ENCODE data around the gene BFSP2. TPM values are rescaled to one million over a fixed set of nuclear protein-coding genes. Genes with fewer than 3 reads are reported as not detected.

BFSP2 gene
- total RNA-seq, result 0.96 TPM in 1 of 2 replicates, not detected in the other

- H3K4me3 ChIP-seq (ENCODE audit: low read depth, low read length), result no peak within 1 kb of the TSS
- TF ChIP-seq CTCF (IDR thresholded peaks at IDR 0.05; ENCODE audit: insufficient read depth, low read length, poor library complexity, severe bottlenecking), result no peak
- no peaks in the 10 kb centered on the region for H3K27me3 ChIP-seq (ENCODE audit: control insufficient read depth, insufficient read depth, low read length)
- no peak for DNase-seq (ENCODE audit: low read depth)
- H3K36me3 ChIP-seq (ENCODE audit: control insufficient read depth, insufficient read depth, low read length), result no peaks in the 10 kb centered on the region
These were observed at the start of gene BFSP2 for GRCh38 chr3:133400006-133400515. Gene BFSP2, plus strand, starts transcription at chr3:133400056. Its CDS starts 28 bp downstream, at chr3:133400084.

GRCh38 chr3:133354721-133355120 is 45.1 kb upstream of the BFSP2 start:
- H3K36me3 ChIP-seq (ENCODE audit: control insufficient read depth, insufficient read depth, low read length), result no peaks in the 10 kb centered on the region
- H3K27me3 ChIP-seq (ENCODE audit: control insufficient read depth, insufficient read depth, low read length), result no peaks in the 10 kb centered on the region
- H3K4me3 ChIP-seq (ENCODE audit: low read depth, low read length), result no peak overlapping the region
- TF ChIP-seq CTCF (IDR thresholded peaks at IDR 0.05; ENCODE audit: insufficient read depth, low read length, poor library complexity, severe bottlenecking), result no peak
- DNase-seq (ENCODE audit: low read depth), result no peak

GRCh38 chr3:133360476-133360875 is 39.4 kb upstream of the BFSP2 start:
- no peak for TF ChIP-seq CTCF (IDR thresholded peaks at IDR 0.05; ENCODE audit: insufficient read depth, low read length, poor library complexity, severe bottlenecking)
- DNase-seq (ENCODE audit: low read depth), result no peak
- no peak overlapping the region for H3K4me3 ChIP-seq (ENCODE audit: low read depth, low read length)

GRCh38 chr3:133361011-133361410 is 38.8 kb upstream of the BFSP2 start:
- no peak for TF ChIP-seq CTCF (IDR thresholded peaks at IDR 0.05; ENCODE audit: insufficient read depth, low read length, poor library complexity, severe bottlenecking)
- H3K36me3 ChIP-seq (ENCODE audit: control insufficient read depth, insufficient read depth, low read length), result no peaks in the 10 kb centered on the region
- no peak overlapping the region for H3K4me3 ChIP-seq (ENCODE audit: low read depth, low read length)
- DNase-seq (ENCODE audit: low read depth), result no peak
- H3K27me3 ChIP-seq (ENCODE audit: control insufficient read depth, insufficient read depth, low read length), result peaks cover 2% of the 10 kb centered on the region

More at GRCh38 chr3:133360476-133360875, 39.4 kb upstream of the BFSP2 start:
- H3K27me3 ChIP-seq (ENCODE audit: control insufficient read depth, insufficient read depth, low read length), result peaks cover 2% of the 10 kb centered on the region
- H3K36me3 ChIP-seq (ENCODE audit: control insufficient read depth, insufficient read depth, low read length), result no peaks in the 10 kb centered on the region

GRCh38 chr3:133361435-133361834 is 38.4 kb upstream of the BFSP2 start:
- no peak for DNase-seq (ENCODE audit: low read depth)
- H3K4me3 ChIP-seq (ENCODE audit: low read depth, low read length), result no peak overlapping the region
- H3K27me3 ChIP-seq (ENCODE audit: control insufficient read depth, insufficient read depth, low read length), result peaks cover 2% of the 10 kb centered on the region
- no peak for TF ChIP-seq CTCF (IDR thresholded peaks at IDR 0.05; ENCODE audit: insufficient read depth, low read length, poor library complexity, severe bottlenecking)
- no peaks in the 10 kb centered on the region for H3K36me3 ChIP-seq (ENCODE audit: control insufficient read depth, insufficient read depth, low read length)

GRCh38 chr3:133362539-133362938 is 37.3 kb upstream of the BFSP2 start:
- Histone ChIP-seq H3K36me3 (ENCODE audit: control insufficient read depth, insufficient read depth, low read length) (no peaks in the 10 kb centered on the region), H3K4me3 (ENCODE audit: low read depth, low read length) (no peak overlapping the region), H3K27me3 (ENCODE audit: control insufficient read depth, insufficient read depth, low read length) (peaks cover 2% of the 10 kb centered on the region)
- DNase-seq (ENCODE audit: low read depth), result no peak
- TF ChIP-seq CTCF (IDR thresholded peaks at IDR 0.05; ENCODE audit: insufficient read depth, low read length, poor library complexity, severe bottlenecking), result no peak
